H9 (cell line): ENCODE measurements around the gene HNMT. TPM values are rescaled to one million over a fixed set of nuclear protein-coding genes. Genes with fewer than 3 reads are reported as not detected.
"Not testable (repeated sequence)": the region's sequence is repeated elsewhere in the genome, so short reads cannot be mapped to it uniquely, and the experiment has no call there.

Experiments
- DNase-seq: peaks from one replicate; pipeline ENCODE4 v3.0.0-alpha.2; 2017
- H2AFZ ChIP-seq: one replicate; pipeline ENCODE4 v1.6.1; 2013; ENCODE audit warnings: mild to moderate bottlenecking, low read length, control low read depth, moderate library complexity
- H2AK5ac ChIP-seq: 2 replicates; pipeline ENCODE4 v1.6.1; 2013; ENCODE audit warnings: low read length, control low read depth, mixed read lengths; ENCODE audit not compliant: insufficient read length
- H2BK120ac ChIP-seq: one replicate; pipeline ENCODE4 v1.6.1; 2013; ENCODE audit warnings: low read depth, mild to moderate bottlenecking, low read length, control low read depth, inconsistent platforms; ENCODE audit not compliant: poor library complexity, severe bottlenecking
- H2BK12ac ChIP-seq: 2 replicates; pipeline ENCODE4 v1.6.1; 2013; ENCODE audit warnings: low read length, control low read depth, mixed read lengths, low read depth; ENCODE audit not compliant: insufficient read length
- H2BK15ac ChIP-seq: 2 replicates; pipeline ENCODE4 v1.6.1; 2013; ENCODE audit warnings: low read depth, low read length, control low read depth
- H2BK20ac ChIP-seq: one replicate; pipeline ENCODE4 v1.6.1; 2013; ENCODE audit warnings: low read depth, mild to moderate bottlenecking, low read length, control low read depth, inconsistent platforms; ENCODE audit not compliant: poor library complexity, severe bottlenecking
- H2BK5ac ChIP-seq: 2 replicates; pipeline ENCODE4 v1.6.1; 2013; ENCODE audit warnings: low read length, control low read depth, mixed read lengths; ENCODE audit not compliant: insufficient read length
- H3K14ac ChIP-seq: 2 replicates; pipeline ENCODE4 v1.6.1; 2013; ENCODE audit warnings: low read length, control low read depth; ENCODE audit not compliant: insufficient read depth
- H3K18ac ChIP-seq: 2 replicates; pipeline ENCODE4 v1.6.1; 2013; ENCODE audit warnings: low read depth, mild to moderate bottlenecking, mixed read lengths, low read length, control low read depth; ENCODE audit not compliant: insufficient read length
- H3K23ac ChIP-seq: 2 replicates; pipeline ENCODE4 v1.6.1; 2013; ENCODE audit warnings: low read length, control low read depth, mixed read lengths, low read depth; ENCODE audit not compliant: insufficient read length
- H3K23me2 ChIP-seq: 2 replicates; pipeline ENCODE4 v1.6.1; 2013; ENCODE audit warnings: low read depth, mild to moderate bottlenecking, mixed read lengths, low read length, control low read depth; ENCODE audit not compliant: insufficient read length, poor library complexity, severe bottlenecking
- H3K27ac ChIP-seq: 2 replicates; pipeline ENCODE4 v1.5.1; 2013; ENCODE audit warnings: low read length, control low read depth, mixed read lengths, low read depth; ENCODE audit not compliant: insufficient read length
- H3K27me3 ChIP-seq: 2 replicates; pipeline ENCODE4 v1.6.1; 2013; ENCODE audit warnings: low read length, control low read depth, inconsistent platforms; ENCODE audit not compliant: insufficient read depth
- H3K4ac ChIP-seq: 2 replicates; pipeline ENCODE4 v1.6.1; 2013; ENCODE audit warnings: low read depth, mild to moderate bottlenecking, control low read depth, inconsistent platforms, low read length, moderate library complexity
- H3K4me1 ChIP-seq: 2 replicates; pipeline ENCODE4 v1.6.1; 2013; ENCODE audit warnings: low read length, control low read depth, inconsistent platforms; ENCODE audit not compliant: insufficient read depth
- H3K4me2 ChIP-seq: 2 replicates; pipeline ENCODE4 v1.6.1; 2013; ENCODE audit warnings: low read length, control low read depth, mixed read lengths; ENCODE audit not compliant: insufficient read length, insufficient read depth
- H3K56ac ChIP-seq: 2 replicates; pipeline ENCODE4 v1.6.1; 2013; ENCODE audit warnings: low read depth, mild to moderate bottlenecking, mixed read lengths, low read length, control low read depth; ENCODE audit not compliant: insufficient read length
- H3K79me1 ChIP-seq: 2 replicates; pipeline ENCODE4 v1.6.1; 2013; ENCODE audit warnings: low read depth, mild to moderate bottlenecking, moderate library complexity, low read length, control low read depth, inconsistent platforms; ENCODE audit not compliant: insufficient read depth, poor library complexity, severe bottlenecking
- H3K79me2 ChIP-seq: 2 replicates; pipeline ENCODE4 v1.6.1; 2013; ENCODE audit warnings: low read length, control low read depth, inconsistent platforms; ENCODE audit not compliant: insufficient read depth
- H3K9ac ChIP-seq: 2 replicates; pipeline ENCODE4 v1.6.1; 2013; ENCODE audit warnings: low read length, control low read depth, mixed read lengths; ENCODE audit not compliant: insufficient read length; ENCODE audit errors: extremely low read depth
- H3K9me3 ChIP-seq: one replicate; pipeline ENCODE4 v1.6.1; 2013; ENCODE audit warnings: low read depth, low read length, inconsistent platforms; ENCODE audit not compliant: control insufficient read depth
- H3T11ph ChIP-seq: one replicate; pipeline ENCODE4 v1.6.1; 2013; ENCODE audit warnings: mild to moderate bottlenecking, low read length, control low read depth, inconsistent platforms
- H4K20me1 ChIP-seq: one replicate; pipeline ENCODE4 v1.6.1; 2013; ENCODE audit not compliant: control insufficient read depth, insufficient read length, insufficient read depth
- H4K5ac ChIP-seq: 2 replicates; pipeline ENCODE4 v1.6.1; 2013; ENCODE audit warnings: low read depth, mild to moderate bottlenecking, mixed read lengths, low read length, control low read depth; ENCODE audit not compliant: insufficient read length
- H4K8ac ChIP-seq: replicated peaks from 2 replicates; pipeline ENCODE4 v1.6.1; 2013; ENCODE audit warnings: low read length, control low read depth, mixed read lengths, low read depth; ENCODE audit not compliant: insufficient read length
- H4K91ac ChIP-seq: 2 replicates; pipeline ENCODE4 v1.6.1; 2013; ENCODE audit warnings: low read depth, mild to moderate bottlenecking, moderate library complexity, mixed read lengths, low read length, control low read depth; ENCODE audit not compliant: insufficient read length
- H3K27ac Mint-ChIP-seq, 3 experiments: 2 replicates in 2 of 3; 3 replicates in 1 of 3; pipeline ENCODE4 v1.8.0; 2020 to 2021; ENCODE audit warnings: mixed read lengths in 3 of 3, mild to moderate bottlenecking in 1 of 3, moderate library complexity in 1 of 3
- H3K27me3 Mint-ChIP-seq: 2 replicates; pipeline ENCODE4 v1.8.0; 2021; ENCODE audit warnings: low read depth, mild to moderate bottlenecking, moderate library complexity, mixed read lengths
- H3K36me3 Mint-ChIP-seq, 3 experiments: 2 replicates in 2 of 3; 3 replicates in 1 of 3; pipeline ENCODE4 v1.8.0; 2020 to 2021; ENCODE audit warnings: low read depth in 3 of 3, mixed read lengths in 3 of 3; ENCODE audit not compliant: insufficient read depth in 1 of 3
- H3K4me1 Mint-ChIP-seq, 2 experiments: 2 replicates each; pipeline ENCODE4 v1.8.0; 2020; ENCODE audit warnings: mixed read lengths in 2 of 2
- H3K4me3 Mint-ChIP-seq, 2 experiments: 2 replicates in 1 of 2; 3 replicates in 1 of 2; pipeline ENCODE4 v1.8.0; 2020 to 2021; ENCODE audit warnings: mild to moderate bottlenecking in 2 of 2, mixed read lengths in 2 of 2, moderate library complexity in 1 of 2
- H3K9me3 Mint-ChIP-seq, 2 experiments: 2 replicates in 1 of 2; 3 replicates in 1 of 2; pipeline ENCODE4 v1.8.0; 2020; ENCODE audit warnings: mild to moderate bottlenecking in 2 of 2, mixed read lengths in 2 of 2, moderate library complexity in 1 of 2
- WGBS: extraction: QIAGEN DNeasy Blood & Tissue Kit; methylation state at CpG from one replicate; pipeline ENCODE4 v1.1.7; 2013; ENCODE audit warnings: missing lambda C conversion rate, low lambda C conversion rate, mixed read lengths; ENCODE audit not compliant: insufficient read length; ENCODE audit errors: extremely low coverage; 5-methylcytosine and 5-hydroxymethylcytosine counted together
- total RNA-seq: library from RNA; stranded (reverse); gene quantifications from 2 replicates; pipeline ENCODE4 v1.2.1, GENCODE V29; 2021

Gene HNMT
- total RNA-seq, 1 experiment from 2014 or later, result 1.3 TPM

- H3K27me3 ChIP-seq, H2BK20ac ChIP-seq, H4K5ac ChIP-seq, H2BK12ac ChIP-seq, H2BK15ac ChIP-seq, H3K4me1 Mint-ChIP-seq, H3K18ac ChIP-seq, H2BK120ac ChIP-seq, DNase-seq, H3K9me3 ChIP-seq, H3K27ac ChIP-seq, H3K9ac ChIP-seq, H3K79me2 ChIP-seq, H3K4me2 ChIP-seq, H3K27me3 Mint-ChIP-seq, H2AK5ac ChIP-seq, H4K8ac ChIP-seq, H2AFZ ChIP-seq, H3K23me2 ChIP-seq, H3K4me3 Mint-ChIP-seq, H3T11ph ChIP-seq, H4K20me1 ChIP-seq, H3K14ac ChIP-seq, H2BK5ac ChIP-seq, H3K4ac ChIP-seq, H3K4me1 ChIP-seq, H3K56ac ChIP-seq, H3K23ac ChIP-seq, H3K79me1 ChIP-seq, H4K91ac ChIP-seq, H3K27ac Mint-ChIP-seq: not testable (repeated sequence)
- no CpG with 5 or more reads among the region's 2 CpGs for WGBS
- Mint-ChIP-seq H3K9me3 (peaks cover 14 to 23% of the 10 kb centered on the region in 2 experiments; a peak in 4 of 5 replicates), H3K36me3 (peaks cover 0 to 11% (median 4%) of the 10 kb centered on the region in 3 experiments; a peak in 5 of 7 replicates)
Observed at GRCh38 chr2:137995368-137995767, 31.1 kb downstream of the HNMT start.

- not testable (repeated sequence) for H3K27me3 Mint-ChIP-seq, H2BK20ac ChIP-seq, H2BK120ac ChIP-seq, H3K4me1 ChIP-seq, H2AFZ ChIP-seq, H2BK12ac ChIP-seq, H3K4me1 Mint-ChIP-seq, H3K27ac Mint-ChIP-seq, H3K27me3 ChIP-seq, H3K79me1 ChIP-seq, H3K4me2 ChIP-seq, H2BK5ac ChIP-seq, H4K5ac ChIP-seq, H4K8ac ChIP-seq, H2BK15ac ChIP-seq, H3K4ac ChIP-seq, H3K27ac ChIP-seq, H3K14ac ChIP-seq, H4K91ac ChIP-seq, H3K56ac ChIP-seq, H3K23me2 ChIP-seq, H3K79me2 ChIP-seq, H3K23ac ChIP-seq, H3K18ac ChIP-seq, H2AK5ac ChIP-seq, H3K9me3 ChIP-seq, H3K9ac ChIP-seq, H3K4me3 Mint-ChIP-seq, H4K20me1 ChIP-seq, H3T11ph ChIP-seq, DNase-seq
- H3K9me3 Mint-ChIP-seq, result peaks cover 14 to 23% of the 10 kb centered on the region in 2 experiments; a peak in 4 of 5 replicates
- H3K36me3 Mint-ChIP-seq, result peaks cover 0 to 11% (median 4%) of the 10 kb centered on the region in 3 experiments; a peak in 5 of 7 replicates
Observed at GRCh38 chr2:137996158-137996557, 31.9 kb downstream of the HNMT start.
